H9 (cell line): Measurements from ENCODE around the gene CELF5. TPM values are rescaled to one million over a fixed set of nuclear protein-coding genes. Genes with fewer than 3 reads are reported as not detected.

Experiments
- DNase-seq: peaks from one replicate; pipeline ENCODE4 v3.0.0-alpha.2; 2017
- H2AFZ ChIP-seq: one replicate; pipeline ENCODE4 v1.6.1; 2013; ENCODE audit warnings: mild to moderate bottlenecking, low read length, control low read depth, moderate library complexity
- H2AK5ac ChIP-seq: 2 replicates; pipeline ENCODE4 v1.6.1; 2013; ENCODE audit warnings: low read length, control low read depth, mixed read lengths; ENCODE audit not compliant: insufficient read length
- H2BK120ac ChIP-seq: one replicate; pipeline ENCODE4 v1.6.1; 2013; ENCODE audit warnings: low read depth, mild to moderate bottlenecking, low read length, control low read depth, inconsistent platforms; ENCODE audit not compliant: poor library complexity, severe bottlenecking
- H2BK12ac ChIP-seq: 2 replicates; pipeline ENCODE4 v1.6.1; 2013; ENCODE audit warnings: low read length, control low read depth, mixed read lengths, low read depth; ENCODE audit not compliant: insufficient read length
- H2BK15ac ChIP-seq: 2 replicates; pipeline ENCODE4 v1.6.1; 2013; ENCODE audit warnings: low read depth, low read length, control low read depth
- H2BK20ac ChIP-seq: one replicate; pipeline ENCODE4 v1.6.1; 2013; ENCODE audit warnings: low read depth, mild to moderate bottlenecking, low read length, control low read depth, inconsistent platforms; ENCODE audit not compliant: poor library complexity, severe bottlenecking
- H2BK5ac ChIP-seq: 2 replicates; pipeline ENCODE4 v1.6.1; 2013; ENCODE audit warnings: low read length, control low read depth, mixed read lengths; ENCODE audit not compliant: insufficient read length
- H3K14ac ChIP-seq: 2 replicates; pipeline ENCODE4 v1.6.1; 2013; ENCODE audit warnings: low read length, control low read depth; ENCODE audit not compliant: insufficient read depth
- H3K18ac ChIP-seq: 2 replicates; pipeline ENCODE4 v1.6.1; 2013; ENCODE audit warnings: low read depth, mild to moderate bottlenecking, mixed read lengths, low read length, control low read depth; ENCODE audit not compliant: insufficient read length
- H3K23ac ChIP-seq: 2 replicates; pipeline ENCODE4 v1.6.1; 2013; ENCODE audit warnings: low read length, control low read depth, mixed read lengths, low read depth; ENCODE audit not compliant: insufficient read length
- H3K23me2 ChIP-seq: 2 replicates; pipeline ENCODE4 v1.6.1; 2013; ENCODE audit warnings: low read depth, mild to moderate bottlenecking, mixed read lengths, low read length, control low read depth; ENCODE audit not compliant: insufficient read length, poor library complexity, severe bottlenecking
- H3K27ac ChIP-seq: 2 replicates; pipeline ENCODE4 v1.5.1; 2013; ENCODE audit warnings: low read length, control low read depth, mixed read lengths, low read depth; ENCODE audit not compliant: insufficient read length
- H3K27me3 ChIP-seq: 2 replicates; pipeline ENCODE4 v1.6.1; 2013; ENCODE audit warnings: low read length, control low read depth, inconsistent platforms; ENCODE audit not compliant: insufficient read depth
- H3K4ac ChIP-seq: 2 replicates; pipeline ENCODE4 v1.6.1; 2013; ENCODE audit warnings: low read depth, mild to moderate bottlenecking, control low read depth, inconsistent platforms, low read length, moderate library complexity
- H3K4me1 ChIP-seq: 2 replicates; pipeline ENCODE4 v1.6.1; 2013; ENCODE audit warnings: low read length, control low read depth, inconsistent platforms; ENCODE audit not compliant: insufficient read depth
- H3K4me2 ChIP-seq: 2 replicates; pipeline ENCODE4 v1.6.1; 2013; ENCODE audit warnings: low read length, control low read depth, mixed read lengths; ENCODE audit not compliant: insufficient read length, insufficient read depth
- H3K56ac ChIP-seq: 2 replicates; pipeline ENCODE4 v1.6.1; 2013; ENCODE audit warnings: low read depth, mild to moderate bottlenecking, mixed read lengths, low read length, control low read depth; ENCODE audit not compliant: insufficient read length
- H3K79me1 ChIP-seq: 2 replicates; pipeline ENCODE4 v1.6.1; 2013; ENCODE audit warnings: low read depth, mild to moderate bottlenecking, moderate library complexity, low read length, control low read depth, inconsistent platforms; ENCODE audit not compliant: insufficient read depth, poor library complexity, severe bottlenecking
- H3K79me2 ChIP-seq: 2 replicates; pipeline ENCODE4 v1.6.1; 2013; ENCODE audit warnings: low read length, control low read depth, inconsistent platforms; ENCODE audit not compliant: insufficient read depth
- H3K9ac ChIP-seq: 2 replicates; pipeline ENCODE4 v1.6.1; 2013; ENCODE audit warnings: low read length, control low read depth, mixed read lengths; ENCODE audit not compliant: insufficient read length; ENCODE audit errors: extremely low read depth
- H3K9me3 ChIP-seq: one replicate; pipeline ENCODE4 v1.6.1; 2013; ENCODE audit warnings: low read depth, low read length, inconsistent platforms; ENCODE audit not compliant: control insufficient read depth
- H3T11ph ChIP-seq: one replicate; pipeline ENCODE4 v1.6.1; 2013; ENCODE audit warnings: mild to moderate bottlenecking, low read length, control low read depth, inconsistent platforms
- H4K20me1 ChIP-seq: one replicate; pipeline ENCODE4 v1.6.1; 2013; ENCODE audit not compliant: control insufficient read depth, insufficient read length, insufficient read depth
- H4K5ac ChIP-seq: 2 replicates; pipeline ENCODE4 v1.6.1; 2013; ENCODE audit warnings: low read depth, mild to moderate bottlenecking, mixed read lengths, low read length, control low read depth; ENCODE audit not compliant: insufficient read length
- H4K8ac ChIP-seq: replicated peaks from 2 replicates; pipeline ENCODE4 v1.6.1; 2013; ENCODE audit warnings: low read length, control low read depth, mixed read lengths, low read depth; ENCODE audit not compliant: insufficient read length
- H4K91ac ChIP-seq: 2 replicates; pipeline ENCODE4 v1.6.1; 2013; ENCODE audit warnings: low read depth, mild to moderate bottlenecking, moderate library complexity, mixed read lengths, low read length, control low read depth; ENCODE audit not compliant: insufficient read length
- H3K27ac Mint-ChIP-seq, 3 experiments: 2 replicates in 2 of 3; 3 replicates in 1 of 3; pipeline ENCODE4 v1.8.0; 2020 to 2021; ENCODE audit warnings: mixed read lengths in 3 of 3, mild to moderate bottlenecking in 1 of 3, moderate library complexity in 1 of 3
- H3K27me3 Mint-ChIP-seq: 2 replicates; pipeline ENCODE4 v1.8.0; 2021; ENCODE audit warnings: low read depth, mild to moderate bottlenecking, moderate library complexity, mixed read lengths
- H3K36me3 Mint-ChIP-seq, 3 experiments: 2 replicates in 2 of 3; 3 replicates in 1 of 3; pipeline ENCODE4 v1.8.0; 2020 to 2021; ENCODE audit warnings: low read depth in 3 of 3, mixed read lengths in 3 of 3; ENCODE audit not compliant: insufficient read depth in 1 of 3
- H3K4me1 Mint-ChIP-seq, 2 experiments: 2 replicates each; pipeline ENCODE4 v1.8.0; 2020; ENCODE audit warnings: mixed read lengths in 2 of 2
- H3K4me3 Mint-ChIP-seq, 2 experiments: 2 replicates in 1 of 2; 3 replicates in 1 of 2; pipeline ENCODE4 v1.8.0; 2020 to 2021; ENCODE audit warnings: mild to moderate bottlenecking in 2 of 2, mixed read lengths in 2 of 2, moderate library complexity in 1 of 2
- H3K9me3 Mint-ChIP-seq, 2 experiments: 2 replicates in 1 of 2; 3 replicates in 1 of 2; pipeline ENCODE4 v1.8.0; 2020; ENCODE audit warnings: mild to moderate bottlenecking in 2 of 2, mixed read lengths in 2 of 2, moderate library complexity in 1 of 2
- CTCF ChIP-seq: fragments of 200-600 bp; sonication (generic); conservative IDR thresholded peaks from 3 replicates; pipeline ENCODE4 v1.8.0; 2021; ENCODE audit warnings: antibody characterized with exemption, mild to moderate bottlenecking
- WGBS: extraction: QIAGEN DNeasy Blood & Tissue Kit; methylation state at CpG from one replicate; pipeline ENCODE4 v1.1.7; 2013; ENCODE audit warnings: missing lambda C conversion rate, low lambda C conversion rate, mixed read lengths; ENCODE audit not compliant: insufficient read length; ENCODE audit errors: extremely low coverage; 5-methylcytosine and 5-hydroxymethylcytosine counted together
- total RNA-seq: library from RNA; stranded (reverse); gene quantifications from 2 replicates; pipeline ENCODE4 v1.2.1, GENCODE V29; 2021

Gene CELF5
- total RNA-seq, 1 experiment from 2014 or later: 4.8 TPM

- H3K4ac ChIP-seq: no peak overlapping the region
- no peak overlapping the region for H2BK15ac ChIP-seq
- Mint-ChIP-seq H3K9me3 (no peaks in the 10 kb centered on the region), H3K4me3 (peak overlapping the region; percentile 58 to 80), H3K4me1 (peaks cover 7 to 13% of the 10 kb centered on the region in 2 experiments), H3K27ac (peak overlapping the region in 2 of 3 experiments; percentile 85 to 90; a peak in 4 of 7 replicates), H3K36me3 (peaks cover 0 to 8% (median 8%) of the 10 kb centered on the region in 3 experiments; a peak in 2 of 7 replicates), H3K27me3 (peaks cover 12% of the 10 kb centered on the region)
- no peak overlapping the region for H3T11ph ChIP-seq
- H3K18ac ChIP-seq: no peak overlapping the region
- no peak overlapping the region for H2BK20ac ChIP-seq
- no CpG with 5 or more reads among the region's 17 CpGs for WGBS
- H2AFZ ChIP-seq: no peak overlapping the region
- H3K27me3 ChIP-seq: no peaks in the 10 kb centered on the region
- no peak overlapping the region for H4K5ac ChIP-seq
- no peak overlapping the region for H2AK5ac ChIP-seq
- no peak for DNase-seq
- H3K27ac ChIP-seq: no peak overlapping the region
- H3K9ac ChIP-seq: no peak overlapping the region
- H3K56ac ChIP-seq: no peak overlapping the region
- no peak overlapping the region for H4K91ac ChIP-seq
- no peaks in the 10 kb centered on the region for H3K79me1 ChIP-seq
- H2BK5ac ChIP-seq: no peak overlapping the region
- no peaks in the 10 kb centered on the region for H3K4me1 ChIP-seq
- no peak overlapping the region for H3K14ac ChIP-seq
- no peak overlapping the region for H2BK12ac ChIP-seq
- no peak for TF ChIP-seq CTCF
- no peaks in the 10 kb centered on the region for H4K20me1 ChIP-seq
- no peaks in the 10 kb centered on the region for H3K79me2 ChIP-seq
- no peak overlapping the region for H4K8ac ChIP-seq
- H3K9me3 ChIP-seq: no peaks in the 10 kb centered on the region
- H3K23ac ChIP-seq: no peak overlapping the region
- peaks cover 4% of the 10 kb centered on the region for H3K23me2 ChIP-seq
- no peak overlapping the region for H2BK120ac ChIP-seq
- H3K4me2 ChIP-seq: peak overlapping the region; percentile 81
These were observed 59.6 kb downstream of the CELF5 start for GRCh38 chr19:3283886-3284657.
